HCT116 (cell line): ENCODE data around the gene LMCD1. TPM values are rescaled to one million over a fixed set of nuclear protein-coding genes. Genes with fewer than 3 reads are reported as not detected.

Experiments used
- ATAC-seq: fragments of 200-7000 bp; cut with Tn5 transposase; 2 replicates; pipeline ENCODE4 v1.9.1; 2020; ENCODE audit warnings: mild to moderate bottlenecking, moderate library complexity
- BruUV-seq: library from RNA; stranded (reverse); fragments of 400-500 nt; replicated peaks from 2 replicates; lab custom pipeline; 2021; lab: Mats Ljungman, UMichigan
- CTCF ChIA-PET: fragments of 300-600 bp; sonication (Branson Sonifier 250); formaldehyde crosslinking; loops from one replicate; lab custom pipeline; 2021; ENCODE audit warnings: antibody characterized with exemption; lab: Charles Lee
- POLR2A ChIA-PET: fragments of 300-600, 350-600 bp; sonication (Branson Sonifier 250); formaldehyde crosslinking; loops from one replicate; lab custom pipeline; 2021; ENCODE audit warnings: antibody characterized with exemption; lab: Charles Lee
- RAD21 ChIA-PET, 2 experiments: fragments of 300-600 bp; sonication (Branson Sonifier 250); formaldehyde crosslinking; loops; one replicate each; lab custom pipeline; 2023; ENCODE audit warnings: low total read pairs in 2 of 2; ENCODE audit not compliant: uncharacterized antibody in 2 of 2, unreplicated experiment in 2 of 2, low non-redundant PET in 1 of 2; lab: Charles Lee
- DNase-seq: peaks from one replicate; pipeline ENCODE4 v3.0.0-alpha.2; 2010; ENCODE audit warnings: low read depth, low spot score
- H2AFZ ChIP-seq: fragments of 200-600 bp; shearing (Covaris generic), sonication (generic); 2 replicates; pipeline ENCODE4 v1.6.1; 2017; ENCODE audit warnings: low read depth, mixed run types, mixed read lengths, antibody characterized with exemption, low read length; ENCODE audit not compliant: poor library complexity, severe bottlenecking
- H3K27ac ChIP-seq: 2 replicates; pipeline ENCODE4 v1.5.1; 2012; ENCODE audit warnings: low read depth, low read length
- H3K27me3 ChIP-seq: fragments of 200-600 bp; sonication (generic); 2 replicates; pipeline ENCODE4 v1.6.1; 2016; ENCODE audit warnings: mixed run types, low read length, mixed read lengths; ENCODE audit not compliant: insufficient read depth
- H3K36me3 ChIP-seq, 2 experiments: fragments of 200-500 bp in 1 of 2; fragments of 200-600 bp in 1 of 2; sonication (Bioruptor generic) in 1 of 2; sonication (generic) in 1 of 2; 2 replicates each; pipeline versions ENCODE4 v1.5.1 to v1.6.1; 2014 to 2016; ENCODE audit warnings: low read length in 2 of 2, inconsistent platforms in 1 of 2, mixed read lengths in 1 of 2, mixed run types in 1 of 2; ENCODE audit not compliant: insufficient read depth in 2 of 2, control insufficient read depth in 1 of 2
- H3K4me1 ChIP-seq, 2 experiments: fragments of 200-600 bp in 1 of 2; sonication (generic) in 1 of 2; 2 replicates each; pipeline versions ENCODE4 v1.5.1 to v1.6.1; 2012 to 2017; ENCODE audit warnings: low read length in 2 of 2, inconsistent platforms in 1 of 2, mild to moderate bottlenecking in 1 of 2, mixed read lengths in 1 of 2, mixed run types in 1 of 2, moderate library complexity in 1 of 2; ENCODE audit not compliant: insufficient read depth in 2 of 2, control insufficient read depth in 1 of 2
- H3K4me2 ChIP-seq: fragments of 200-600 bp; sonication (generic); 2 replicates; pipeline ENCODE4 v1.6.1; 2017; ENCODE audit warnings: mixed run types, low read length, mixed read lengths
- H3K4me3 ChIP-seq, 2 experiments: fragments of 200-600 bp in 1 of 2; sonication (generic) in 1 of 2; replicated peaks in 1 of 2; 2 replicates each; pipeline ENCODE4 v1.5.1; 2011 to 2016; ENCODE audit warnings: low read length in 2 of 2, control low read depth in 1 of 2, low read depth in 1 of 2, mild to moderate bottlenecking in 1 of 2, mixed read lengths in 1 of 2, mixed run types in 1 of 2
- H3K79me2 ChIP-seq: fragments of 200-600 bp; sonication (generic); 2 replicates; pipeline ENCODE4 v1.6.1; 2017; ENCODE audit warnings: mild to moderate bottlenecking, mixed run types, low read length, moderate library complexity, mixed read lengths; ENCODE audit not compliant: insufficient read depth
- H3K9ac ChIP-seq: fragments of 200-600 bp; sonication (generic); 2 replicates; pipeline ENCODE4 v1.6.1; 2016; ENCODE audit warnings: low read length, mixed read lengths
- H3K9me2 ChIP-seq: fragments of 200-600 bp; sonication (generic), shearing (Covaris generic); 2 replicates; pipeline ENCODE4 v1.6.1; 2017; ENCODE audit warnings: mixed run types, mild to moderate bottlenecking, moderate library complexity; ENCODE audit not compliant: insufficient read depth
- H3K9me3 ChIP-seq, 2 experiments: fragments of 200-500 bp in 1 of 2; fragments of 200-600 bp in 1 of 2; sonication (Bioruptor generic) in 1 of 2; sonication (generic) in 1 of 2; 2 replicates each; pipeline ENCODE4 v1.6.1; 2014 to 2017; ENCODE audit warnings: low read length in 2 of 2, mixed read lengths in 2 of 2, inconsistent platforms in 1 of 2, low read depth in 1 of 2, mild to moderate bottlenecking in 1 of 2, mixed run types in 1 of 2, moderate library complexity in 1 of 2; ENCODE audit not compliant: control insufficient read depth in 1 of 2, insufficient read depth in 1 of 2
- H4K20me1 ChIP-seq: fragments of 200-600 bp; sonication (generic), shearing (Covaris generic); 2 replicates; pipeline ENCODE4 v1.6.1; 2017; ENCODE audit warnings: mixed run types, mild to moderate bottlenecking, moderate library complexity; ENCODE audit not compliant: insufficient read depth
- EGR1 ChIP-seq: IDR thresholded peaks from 2 replicates; pipeline ENCODE4 v1.6.1; 2012; ENCODE audit warnings: low read depth
- EZH2 ChIP-seq: fragments of 200-600 bp; sonication (generic); IDR thresholded peaks from 2 replicates; pipeline ENCODE4 v1.6.1; 2017; ENCODE audit warnings: antibody characterized with exemption, mixed run types
- EZH2phosphoT487 ChIP-seq: fragments of 200-600 bp; IDR thresholded peaks from 2 replicates; pipeline ENCODE4 v1.6.1; 2018; ENCODE audit warnings: antibody characterized with exemption, borderline replicate concordance
- FOSL1 ChIP-seq: IDR thresholded peaks from 2 replicates; pipeline ENCODE4 v1.6.1; 2012; ENCODE audit warnings: low read depth
- JUND ChIP-seq: IDR thresholded peaks from 2 replicates; pipeline ENCODE4 v1.6.1; 2012
- POLR2A ChIP-seq: IDR thresholded peaks from 2 replicates; pipeline ENCODE4 v1.7.0; 2011; ENCODE audit warnings: borderline replicate concordance; ENCODE audit not compliant: insufficient read depth, insufficient read length; ENCODE audit errors: extremely low read depth
- POLR2AphosphoS5 ChIP-seq: IDR thresholded peaks from 2 replicates; pipeline ENCODE4 v1.6.1; 2011; ENCODE audit warnings: mild to moderate bottlenecking, low read depth, low read length, moderate library complexity
- RAD21 ChIP-seq: IDR thresholded peaks from 2 replicates; pipeline ENCODE4 v1.6.1; 2012; ENCODE audit warnings: low read depth, mild to moderate bottlenecking
- SP1 ChIP-seq: IDR thresholded peaks from 2 replicates; pipeline ENCODE4 v1.6.1; 2012; ENCODE audit warnings: low read depth
- SRF ChIP-seq: IDR thresholded peaks from 2 replicates; pipeline ENCODE4 v1.6.1; 2012; ENCODE audit warnings: low read depth
- ZFX ChIP-seq: fragments of 450-650 bp; IDR thresholded peaks from 2 replicates; pipeline ENCODE4 v1.6.1; 2017
- ZNF274 ChIP-seq: fragments of 200-500 bp; sonication (Bioruptor generic); IDR thresholded peaks from 2 replicates; pipeline ENCODE4 v1.6.1; 2014; ENCODE audit warnings: mild to moderate bottlenecking, low read depth, low read length, inconsistent platforms
- intact Hi-C: fragments of 100-400 bp; cut with micrococcal nuclease; formaldehyde crosslinking; loops from 2 replicates; pipeline ENCODE4 v1.10.0; 2022
- total RNA-seq: library from RNA; stranded (reverse); gene quantifications from one replicate; pipeline ENCODE4 v1.2.1, GENCODE V29; 2021; ENCODE audit not compliant: unreplicated experiment
- TF ChIP-seq, protein P1 (sequence below): IDR thresholded peaks from 2 replicates; pipeline ENCODE4 v1.6.1; 2012; ENCODE audit warnings: low read depth
- TF ChIP-seq, protein P2 (sequence below): IDR thresholded peaks from 2 replicates; pipeline ENCODE4 v1.6.1; 2012
- TF ChIP-seq, protein P3 (sequence below): IDR thresholded peaks from 2 replicates; pipeline ENCODE4 v1.6.1; 2012

Gene LMCD1
- total RNA-seq, 1 experiment from 2014 or later, result 4.6 TPM

DNA sequence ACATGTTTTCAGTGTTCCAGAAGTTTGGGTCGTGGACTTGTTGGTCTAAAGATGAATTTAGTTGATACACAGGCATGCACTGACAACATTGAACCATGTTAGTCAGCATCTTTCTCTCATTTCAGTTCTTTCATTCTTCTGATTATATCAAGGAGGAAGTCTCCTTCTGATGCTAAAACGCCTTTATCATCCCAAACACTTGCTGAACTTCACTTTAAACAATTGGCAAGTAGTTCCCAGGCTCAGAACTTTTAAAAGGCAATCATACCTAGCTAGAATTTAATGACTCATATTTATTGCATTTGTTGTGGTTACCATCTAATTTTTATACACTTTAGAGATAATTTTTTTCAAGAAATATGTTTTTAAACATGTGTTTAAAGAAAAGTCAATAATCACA, 15.9 kb downstream of the LMCD1 start:
- no peak for TF ChIP-seq EZH2phosphoT487
- TF ChIP-seq, protein P1, sequence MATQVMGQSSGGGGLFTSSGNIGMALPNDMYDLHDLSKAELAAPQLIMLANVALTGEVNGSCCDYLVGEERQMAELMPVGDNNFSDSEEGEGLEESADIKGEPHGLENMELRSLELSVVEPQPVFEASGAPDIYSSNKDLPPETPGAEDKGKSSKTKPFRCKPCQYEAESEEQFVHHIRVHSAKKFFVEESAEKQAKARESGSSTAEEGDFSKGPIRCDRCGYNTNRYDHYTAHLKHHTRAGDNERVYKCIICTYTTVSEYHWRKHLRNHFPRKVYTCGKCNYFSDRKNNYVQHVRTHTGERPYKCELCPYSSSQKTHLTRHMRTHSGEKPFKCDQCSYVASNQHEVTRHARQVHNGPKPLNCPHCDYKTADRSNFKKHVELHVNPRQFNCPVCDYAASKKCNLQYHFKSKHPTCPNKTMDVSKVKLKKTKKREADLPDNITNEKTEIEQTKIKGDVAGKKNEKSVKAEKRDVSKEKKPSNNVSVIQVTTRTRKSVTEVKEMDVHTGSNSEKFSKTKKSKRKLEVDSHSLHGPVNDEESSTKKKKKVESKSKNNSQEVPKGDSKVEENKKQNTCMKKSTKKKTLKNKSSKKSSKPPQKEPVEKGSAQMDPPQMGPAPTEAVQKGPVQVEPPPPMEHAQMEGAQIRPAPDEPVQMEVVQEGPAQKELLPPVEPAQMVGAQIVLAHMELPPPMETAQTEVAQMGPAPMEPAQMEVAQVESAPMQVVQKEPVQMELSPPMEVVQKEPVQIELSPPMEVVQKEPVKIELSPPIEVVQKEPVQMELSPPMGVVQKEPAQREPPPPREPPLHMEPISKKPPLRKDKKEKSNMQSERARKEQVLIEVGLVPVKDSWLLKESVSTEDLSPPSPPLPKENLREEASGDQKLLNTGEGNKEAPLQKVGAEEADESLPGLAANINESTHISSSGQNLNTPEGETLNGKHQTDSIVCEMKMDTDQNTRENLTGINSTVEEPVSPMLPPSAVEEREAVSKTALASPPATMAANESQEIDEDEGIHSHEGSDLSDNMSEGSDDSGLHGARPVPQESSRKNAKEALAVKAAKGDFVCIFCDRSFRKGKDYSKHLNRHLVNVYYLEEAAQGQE, result no peak
- no peak for TF ChIP-seq JUND
- TF ChIP-seq ZNF274, result no peak
- TF ChIP-seq POLR2A, result no peak
- no peak for TF ChIP-seq POLR2AphosphoS5
- TF ChIP-seq, protein P2, sequence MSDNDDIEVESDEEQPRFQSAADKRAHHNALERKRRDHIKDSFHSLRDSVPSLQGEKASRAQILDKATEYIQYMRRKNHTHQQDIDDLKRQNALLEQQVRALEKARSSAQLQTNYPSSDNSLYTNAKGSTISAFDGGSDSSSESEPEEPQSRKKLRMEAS, result no peak
- no peak for TF ChIP-seq FOSL1
- no peak for TF ChIP-seq RAD21
- TF ChIP-seq EGR1, result no peak
- no peak for TF ChIP-seq SP1
- TF ChIP-seq EZH2, result no peak
- no peak for TF ChIP-seq ZFX
- TF ChIP-seq, protein P3, sequence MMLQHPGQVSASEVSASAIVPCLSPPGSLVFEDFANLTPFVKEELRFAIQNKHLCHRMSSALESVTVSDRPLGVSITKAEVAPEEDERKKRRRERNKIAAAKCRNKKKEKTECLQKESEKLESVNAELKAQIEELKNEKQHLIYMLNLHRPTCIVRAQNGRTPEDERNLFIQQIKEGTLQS, result no peak
- no peak for TF ChIP-seq SRF
- Histone ChIP-seq H3K4me1 (no peaks in the 10 kb centered on the region), H3K4me3 (no peak overlapping the region), H3K27ac (no peak overlapping the region), H3K27me3 (no peaks in the 10 kb centered on the region), H3K4me2 (no peak overlapping the region), H3K36me3 (no peaks in the 10 kb centered on the region), H3K9ac (no peak overlapping the region), H4K20me1 (no peaks in the 10 kb centered on the region), H2AFZ (no peak overlapping the region), H3K9me3 (no peaks in the 10 kb centered on the region), H3K9me2 (no peaks in the 10 kb centered on the region), H3K79me2 (no peaks in the 10 kb centered on the region)
- intact Hi-C loops, result no loop called here
- no peak for ATAC-seq
- CTCF ChIA-PET, result no interaction called here
- RAD21 ChIA-PET, result no interaction called here
- BruUV-seq, result no TSS peak
- no peak for DNase-seq
- POLR2A ChIA-PET, result no interaction called here
